DND-41 (cell line): ENCODE data around the gene ITGB2.

Experiments used
- ATAC-seq: fragments of 200-7000 bp; cut with Tn5 transposase; 3 replicates; pipeline ENCODE4 v1.9.1; 2021; ENCODE audit warnings: low read depth; ENCODE audit not compliant: insufficient read depth
- DNase-seq: peaks from one replicate; pipeline ENCODE4 v3.0.0-alpha.2; 2020
- H2AFZ ChIP-seq: 2 replicates; pipeline ENCODE4 v1.6.0; 2012; ENCODE audit warnings: low read depth, low read length
- H3K27ac ChIP-seq: 2 replicates; pipeline ENCODE4 v1.5.1; 2012; ENCODE audit warnings: low read length, inconsistent platforms
- H3K27me3 ChIP-seq: fragments of 200-600 bp; sonication (generic); 2 replicates; pipeline ENCODE4 v1.6.0; 2012; ENCODE audit warnings: low read length, mild to moderate bottlenecking, inconsistent platforms; ENCODE audit not compliant: insufficient read depth, poor library complexity
- H3K36me3 ChIP-seq: 2 replicates; pipeline ENCODE4 v1.5.1; 2012; ENCODE audit warnings: low read length, inconsistent platforms; ENCODE audit not compliant: insufficient read depth
- H3K4me1 ChIP-seq: 2 replicates; pipeline ENCODE4 v1.5.1; 2012; ENCODE audit warnings: mild to moderate bottlenecking, low read length; ENCODE audit not compliant: insufficient read depth
- H3K4me2 ChIP-seq: 2 replicates; pipeline ENCODE4 v1.6.0; 2012; ENCODE audit warnings: mild to moderate bottlenecking, moderate library complexity, low read length, inconsistent platforms; ENCODE audit not compliant: insufficient read depth
- H3K4me3 ChIP-seq, 2 experiments: fragments of 200-600 bp in 1 of 2; shearing (Covaris generic) in 1 of 2; 2 replicates each; pipeline ENCODE4 v1.5.1; 2012 to 2016; ENCODE audit warnings: inconsistent platforms in 2 of 2, low read length in 2 of 2, mild to moderate bottlenecking in 2 of 2, low read depth in 1 of 2, moderate library complexity in 1 of 2
- H3K79me2 ChIP-seq: 2 replicates; pipeline ENCODE4 v1.6.0; 2012; ENCODE audit warnings: low read length, inconsistent platforms; ENCODE audit not compliant: insufficient read depth
- H3K9ac ChIP-seq: 2 replicates; pipeline ENCODE4 v1.6.0; 2012; ENCODE audit warnings: low read depth, mild to moderate bottlenecking, inconsistent platforms, low read length, moderate library complexity
- H3K9me3 ChIP-seq: 2 replicates; pipeline ENCODE4 v1.5.1; 2012; ENCODE audit warnings: low read length, moderate library complexity, mild to moderate bottlenecking, inconsistent platforms; ENCODE audit not compliant: insufficient read depth, severe bottlenecking
- H4K20me1 ChIP-seq: 2 replicates; pipeline ENCODE4 v1.6.0; 2012; ENCODE audit warnings: low read length; ENCODE audit not compliant: insufficient read depth
- EZH2 ChIP-seq: IDR thresholded peaks from 3 replicates; pipeline ENCODE4 v1.6.1; 2012; ENCODE audit warnings: borderline replicate concordance, low read depth, mild to moderate bottlenecking, moderate library complexity, low read length, inconsistent platforms; ENCODE audit not compliant: severe bottlenecking
- TF ChIP-seq, protein P1 (sequence below): IDR thresholded peaks from 2 replicates; pipeline ENCODE4 v1.5.1; 2012; ENCODE audit warnings: borderline replicate concordance, low read length, moderate library complexity, mild to moderate bottlenecking; ENCODE audit not compliant: poor library complexity, severe bottlenecking; ENCODE audit errors: extremely low read depth

ITGB2 gene

DNA sequence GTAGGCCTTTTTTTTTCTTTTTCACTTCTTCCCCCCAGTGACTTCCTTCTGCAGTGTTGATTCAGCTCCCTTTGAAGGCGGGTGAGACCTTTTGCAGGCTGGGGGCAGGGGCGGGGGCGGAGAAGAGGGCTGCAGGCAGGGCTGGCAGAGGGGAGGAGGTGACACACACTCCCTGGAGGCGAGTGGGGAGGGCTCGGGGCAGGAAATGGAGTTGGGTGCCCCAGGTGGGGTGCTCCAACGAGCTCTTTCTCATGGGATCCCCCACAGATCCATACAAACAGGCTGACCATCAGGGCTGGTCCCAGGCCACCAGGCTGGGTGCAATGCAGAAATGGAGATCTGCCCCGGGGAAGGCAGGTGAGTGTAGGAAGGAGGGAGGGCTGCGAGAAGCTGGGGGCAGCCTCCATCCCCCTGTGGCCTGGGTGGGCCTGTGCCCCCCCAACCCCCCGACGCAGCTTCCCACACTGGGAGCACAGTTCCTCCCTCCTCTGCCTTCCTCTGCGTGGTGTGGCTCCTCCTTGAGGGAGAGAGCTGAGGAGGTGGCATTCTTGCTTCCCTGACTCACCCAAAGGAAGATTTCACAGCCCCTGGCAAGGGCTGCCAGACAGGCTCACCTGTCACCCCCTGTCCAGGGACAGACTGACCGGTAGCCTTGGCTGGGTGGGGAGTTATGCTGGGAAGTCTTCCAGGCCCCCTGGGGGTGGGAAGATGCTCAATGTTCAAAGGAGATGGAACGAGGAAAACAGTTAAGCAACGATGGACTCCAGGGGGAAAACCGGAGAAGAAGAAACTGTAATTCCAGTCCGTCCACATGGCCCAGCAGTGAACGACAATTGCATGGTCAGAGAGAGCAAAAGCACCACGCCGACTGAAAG lies 7.1 kb upstream of the ITGB2 start:
- H3K27me3 ChIP-seq: peaks cover 6% of the 10 kb centered on the region

DNA sequence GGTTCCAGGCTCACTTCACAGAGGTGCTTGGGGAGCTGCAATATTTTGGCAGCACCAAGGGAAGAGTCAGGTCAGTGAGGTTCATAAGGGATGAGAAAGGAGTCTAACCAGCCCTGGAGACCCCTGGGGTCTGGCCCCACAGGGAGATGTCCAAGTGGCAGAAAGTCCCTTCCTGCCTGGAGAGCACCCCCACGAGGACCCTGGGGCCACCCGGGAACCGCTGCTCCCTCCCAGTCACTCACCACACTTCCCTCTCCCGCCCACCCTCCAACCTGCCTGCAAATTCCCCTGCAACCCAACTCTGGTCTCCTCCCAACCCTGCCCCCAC lies 6.5 kb upstream of the ITGB2 start:
- peak overlapping the region; percentile 58 for H3K4me2 ChIP-seq
- H3K27me3 ChIP-seq: peaks cover 2% of the 10 kb centered on the region
- peaks cover 6% of the 10 kb centered on the region; the same call in 1 of the 2 replicates for H4K20me1 ChIP-seq
- H2AFZ ChIP-seq: no peak overlapping the region
- DNase-seq (no peak), ATAC-seq (no peak)
- no peak for TF ChIP-seq EZH2
- TF ChIP-seq, protein P1, sequence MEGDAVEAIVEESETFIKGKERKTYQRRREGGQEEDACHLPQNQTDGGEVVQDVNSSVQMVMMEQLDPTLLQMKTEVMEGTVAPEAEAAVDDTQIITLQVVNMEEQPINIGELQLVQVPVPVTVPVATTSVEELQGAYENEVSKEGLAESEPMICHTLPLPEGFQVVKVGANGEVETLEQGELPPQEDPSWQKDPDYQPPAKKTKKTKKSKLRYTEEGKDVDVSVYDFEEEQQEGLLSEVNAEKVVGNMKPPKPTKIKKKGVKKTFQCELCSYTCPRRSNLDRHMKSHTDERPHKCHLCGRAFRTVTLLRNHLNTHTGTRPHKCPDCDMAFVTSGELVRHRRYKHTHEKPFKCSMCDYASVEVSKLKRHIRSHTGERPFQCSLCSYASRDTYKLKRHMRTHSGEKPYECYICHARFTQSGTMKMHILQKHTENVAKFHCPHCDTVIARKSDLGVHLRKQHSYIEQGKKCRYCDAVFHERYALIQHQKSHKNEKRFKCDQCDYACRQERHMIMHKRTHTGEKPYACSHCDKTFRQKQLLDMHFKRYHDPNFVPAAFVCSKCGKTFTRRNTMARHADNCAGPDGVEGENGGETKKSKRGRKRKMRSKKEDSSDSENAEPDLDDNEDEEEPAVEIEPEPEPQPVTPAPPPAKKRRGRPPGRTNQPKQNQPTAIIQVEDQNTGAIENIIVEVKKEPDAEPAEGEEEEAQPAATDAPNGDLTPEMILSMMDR: no peak
- H3K79me2 ChIP-seq: no peaks in the 10 kb centered on the region
- no peaks in the 10 kb centered on the region for H3K9me3 ChIP-seq
- H3K4me1 ChIP-seq: peaks cover 77% of the 10 kb centered on the region
- H3K27ac ChIP-seq: peak overlapping the region; percentile 89
- H3K4me3 ChIP-seq: peak overlapping the region in 1 of 2 experiments; percentile 40; a peak in 2 of 4 replicates
- H3K9ac ChIP-seq: peak overlapping the region; percentile 53
- no peaks in the 10 kb centered on the region for H3K36me3 ChIP-seq

More for the DNA sequence above, 7.1 kb upstream of the ITGB2 start:
- peak overlapping the region; percentile 53 for H3K9ac ChIP-seq
- H3K4me1 ChIP-seq: peaks cover 83% of the 10 kb centered on the region
- peak overlapping the region; percentile 89 for H3K27ac ChIP-seq
- TF ChIP-seq, protein P1: peak; percentile 31
- TF ChIP-seq EZH2: no peak
- peak overlapping the region; percentile 58 for H3K4me2 ChIP-seq
- H3K36me3 ChIP-seq: no peaks in the 10 kb centered on the region
- H3K9me3 ChIP-seq: no peaks in the 10 kb centered on the region
- H3K4me3 ChIP-seq: peak overlapping the region in 1 of 2 experiments; percentile 41; a peak in 2 of 4 replicates
- H2AFZ ChIP-seq: peak overlapping the region; percentile 37
- H4K20me1 ChIP-seq: peaks cover 6% of the 10 kb centered on the region; the same call in 1 of the 2 replicates
- ATAC-seq: peak; percentile 87
- no peaks in the 10 kb centered on the region for H3K79me2 ChIP-seq
- peak; percentile 98 for DNase-seq

DNA sequence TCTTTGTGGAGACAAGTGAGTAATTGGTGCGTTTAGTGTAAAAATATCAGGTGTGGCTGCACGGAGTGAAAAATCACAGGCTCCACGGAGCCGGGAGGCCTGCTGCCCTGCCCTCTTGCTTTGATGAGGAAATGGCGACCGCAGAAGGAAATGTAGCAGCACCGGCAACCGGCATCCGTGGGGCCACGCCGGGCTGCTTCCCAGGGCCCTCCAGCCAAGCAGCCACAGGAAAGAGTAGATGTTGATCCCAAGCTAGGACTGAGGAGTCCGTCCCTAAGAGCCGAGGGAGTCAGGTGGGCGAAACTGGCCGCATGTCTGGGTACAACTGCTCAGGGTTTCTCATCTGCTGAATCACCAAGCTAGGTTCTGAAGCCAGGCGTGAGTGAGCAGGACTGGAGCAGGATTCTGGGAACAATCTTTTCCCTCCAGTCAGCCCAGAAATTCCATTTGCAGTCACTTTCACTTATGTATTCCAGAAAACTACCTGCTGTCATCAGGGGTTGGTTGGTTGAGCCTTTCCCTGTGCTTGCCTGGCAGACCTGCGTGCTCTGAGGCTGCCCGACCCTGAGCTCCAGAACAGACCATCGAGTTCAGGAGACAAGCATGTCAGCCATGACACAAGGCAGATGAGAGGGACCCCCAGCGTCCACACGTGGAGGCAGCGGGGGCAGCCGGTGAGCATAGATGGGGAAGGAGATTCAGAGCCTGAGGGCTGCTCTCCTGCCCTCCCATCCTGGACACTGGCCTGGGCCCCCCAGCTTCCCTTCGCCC lies 5.8 kb upstream of the ITGB2 start:
- Histone ChIP-seq H3K9me3 (no peaks in the 10 kb centered on the region), H3K36me3 (no peaks in the 10 kb centered on the region), H3K27ac (peak overlapping the region; percentile 89), H3K4me3 (peak overlapping the region in 1 of 2 experiments; percentile 40; a peak in 1 of 4 replicates), H4K20me1 (peaks cover 3% of the 10 kb centered on the region; the same call in 1 of the 2 replicates), H3K4me1 (peaks cover 74% of the 10 kb centered on the region), H2AFZ (no peak overlapping the region), H3K9ac (peak overlapping the region; percentile 53), H3K27me3 (no peaks in the 10 kb centered on the region), H3K4me2 (peak overlapping the region; percentile 58), H3K79me2 (no peaks in the 10 kb centered on the region)
- DNase-seq (peak; percentile 60), ATAC-seq (no peak)
- TF ChIP-seq, protein P1: no peak
- TF ChIP-seq EZH2: no peak
